Measurements from ENCODE around the gene SYT12.

DNA sequence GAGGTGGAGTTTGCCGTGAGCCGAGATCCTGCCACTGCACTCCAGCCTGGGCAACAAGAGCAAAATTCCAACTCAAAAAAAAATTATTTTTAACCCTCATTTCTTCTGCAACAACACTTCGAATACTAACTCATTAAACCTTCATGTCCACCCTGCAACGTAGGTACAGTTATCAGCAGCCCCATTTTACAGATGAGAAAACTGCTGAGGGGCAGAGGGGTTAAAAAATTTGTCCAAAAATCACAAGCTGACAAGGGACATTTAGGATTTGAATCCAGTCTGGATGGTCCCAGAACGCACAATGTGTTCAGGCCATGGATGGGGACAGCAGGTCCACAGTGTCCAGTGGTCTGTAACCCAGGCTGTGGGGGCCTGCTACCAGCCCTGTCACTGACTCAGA, 62.7 kb downstream of the SYT12 start:
- TF ChIP-seq, protein P1, sequence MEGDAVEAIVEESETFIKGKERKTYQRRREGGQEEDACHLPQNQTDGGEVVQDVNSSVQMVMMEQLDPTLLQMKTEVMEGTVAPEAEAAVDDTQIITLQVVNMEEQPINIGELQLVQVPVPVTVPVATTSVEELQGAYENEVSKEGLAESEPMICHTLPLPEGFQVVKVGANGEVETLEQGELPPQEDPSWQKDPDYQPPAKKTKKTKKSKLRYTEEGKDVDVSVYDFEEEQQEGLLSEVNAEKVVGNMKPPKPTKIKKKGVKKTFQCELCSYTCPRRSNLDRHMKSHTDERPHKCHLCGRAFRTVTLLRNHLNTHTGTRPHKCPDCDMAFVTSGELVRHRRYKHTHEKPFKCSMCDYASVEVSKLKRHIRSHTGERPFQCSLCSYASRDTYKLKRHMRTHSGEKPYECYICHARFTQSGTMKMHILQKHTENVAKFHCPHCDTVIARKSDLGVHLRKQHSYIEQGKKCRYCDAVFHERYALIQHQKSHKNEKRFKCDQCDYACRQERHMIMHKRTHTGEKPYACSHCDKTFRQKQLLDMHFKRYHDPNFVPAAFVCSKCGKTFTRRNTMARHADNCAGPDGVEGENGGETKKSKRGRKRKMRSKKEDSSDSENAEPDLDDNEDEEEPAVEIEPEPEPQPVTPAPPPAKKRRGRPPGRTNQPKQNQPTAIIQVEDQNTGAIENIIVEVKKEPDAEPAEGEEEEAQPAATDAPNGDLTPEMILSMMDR (IDR thresholded peaks at IDR 0.05; ENCODE audit: low read length), result no peak
- TF ChIP-seq EZH2 (IDR thresholded peaks at IDR 0.05; ENCODE audit: borderline replicate concordance, low read length), result no peak
